ENCODE measurements around the gene REG3G.

The REG3G gene

GRCh38 chr2:79025421-79025820 lies at the start of gene REG3G:
Gene REG3G, plus strand, starts transcription at chr2:79025702. Its CDS starts 392 bp downstream, at chr2:79026094.
- no peak for DNase-seq

- DNase-seq, result no peak
Measured at GRCh38 chr2:78977661-78978145, 47.8 kb upstream of the REG3G start.

DNA sequence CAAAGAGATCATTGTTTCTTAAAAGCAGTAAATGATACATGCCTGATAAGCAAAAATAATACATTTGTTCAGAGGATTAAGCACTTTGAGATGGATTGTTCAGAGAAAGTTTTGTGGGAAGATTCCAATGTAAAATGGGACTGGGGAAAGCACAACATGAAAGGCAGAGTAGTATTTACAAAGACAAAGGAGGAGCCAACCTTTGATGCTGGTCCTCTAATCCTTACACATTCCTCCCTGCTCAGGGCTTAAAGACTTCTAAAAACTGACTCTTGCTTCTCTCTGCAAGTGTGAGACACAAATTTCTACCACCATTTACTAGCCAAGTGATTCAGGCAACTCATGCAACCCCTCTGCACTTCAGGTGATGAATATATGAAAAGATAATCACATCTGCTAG lies 47.2 kb upstream of the REG3G start:
- no peak for DNase-seq

DNA sequence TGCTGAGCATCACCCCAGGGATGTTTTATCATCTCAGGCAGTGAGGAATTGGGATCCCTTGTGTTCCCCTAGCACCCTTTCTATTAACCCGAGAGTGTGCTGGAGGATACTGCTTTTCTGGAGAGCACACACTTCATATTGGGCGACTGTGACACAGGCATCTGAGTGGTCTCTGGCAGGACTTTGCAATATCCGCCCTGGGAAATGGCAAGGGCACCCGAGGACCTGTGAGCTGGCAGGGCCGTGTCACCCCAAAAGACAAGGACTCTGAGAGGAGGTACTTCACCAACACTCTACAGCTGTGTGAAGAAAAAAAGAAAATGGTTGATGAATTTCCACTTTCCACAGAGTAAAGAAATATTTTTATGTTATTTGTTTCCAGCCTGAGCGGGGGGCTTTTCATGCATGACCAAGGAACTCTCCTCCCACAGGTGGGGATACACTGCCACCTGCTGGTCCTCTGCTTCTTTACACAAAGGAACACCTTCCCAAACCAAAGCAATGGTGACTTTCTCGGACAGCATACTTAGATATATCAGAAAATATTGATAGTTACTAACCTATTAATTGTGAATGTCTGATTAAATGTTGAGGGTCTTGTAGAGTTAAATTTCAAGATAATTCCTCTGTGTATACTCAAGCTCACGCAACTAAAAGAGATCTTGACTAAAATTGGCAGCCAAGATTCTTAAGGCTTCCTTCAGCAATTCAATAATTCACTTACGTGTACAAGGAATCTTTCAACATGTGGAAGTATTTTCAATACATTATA lies 45.9 kb upstream of the REG3G start:
- peak; percentile 23 to 25 for DNase-seq

DNA sequence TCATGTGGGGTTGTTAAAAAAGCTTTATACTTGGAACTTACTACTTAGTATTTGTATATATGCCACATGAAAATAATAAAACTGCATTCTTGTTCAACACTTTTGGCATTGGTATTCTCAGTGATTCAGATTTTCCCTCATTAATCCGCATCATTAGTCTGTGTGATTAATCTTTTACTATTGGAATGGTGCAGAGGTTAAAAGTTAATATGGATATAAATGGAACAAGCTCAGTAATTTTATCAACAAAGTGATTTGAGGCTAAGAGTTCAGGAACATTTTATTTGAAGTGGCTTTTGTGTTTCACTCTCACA lies 45.4 kb upstream of the REG3G start:
- no peak for DNase-seq

DNA sequence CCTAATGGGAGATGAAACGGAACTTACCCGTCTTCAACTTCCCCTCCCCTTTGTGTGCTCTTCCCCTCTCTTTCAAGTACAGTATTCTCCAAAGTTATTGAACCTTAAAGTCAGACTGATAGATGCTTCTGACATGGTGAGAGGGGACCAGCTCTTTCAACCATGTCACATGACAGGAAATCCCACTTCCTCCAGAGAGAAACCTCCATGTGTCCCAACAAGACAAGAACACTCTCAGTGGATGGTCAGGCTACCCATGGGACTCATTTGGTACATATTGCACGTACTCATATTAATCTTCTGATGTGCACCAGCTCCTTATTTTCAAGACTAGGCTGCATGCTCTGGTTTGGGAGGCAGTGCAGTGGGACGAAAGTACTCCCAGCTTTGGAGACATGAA lies 44.6 kb upstream of the REG3G start:
- DNase-seq, result no peak

GRCh38 chr2:78982638-78983330 lies 42.7 kb upstream of the REG3G start:
- no peak for DNase-seq

GRCh38 chr2:78984386-78984785 lies 41.1 kb upstream of the REG3G start:
- DNase-seq, result no peak

- no peak for DNase-seq
Measured at GRCh38 chr2:78985558-78985957, 39.9 kb upstream of the REG3G start.

GRCh38 chr2:78989051-78989450 lies 36.5 kb upstream of the REG3G start:
- no peak for DNase-seq

DNA sequence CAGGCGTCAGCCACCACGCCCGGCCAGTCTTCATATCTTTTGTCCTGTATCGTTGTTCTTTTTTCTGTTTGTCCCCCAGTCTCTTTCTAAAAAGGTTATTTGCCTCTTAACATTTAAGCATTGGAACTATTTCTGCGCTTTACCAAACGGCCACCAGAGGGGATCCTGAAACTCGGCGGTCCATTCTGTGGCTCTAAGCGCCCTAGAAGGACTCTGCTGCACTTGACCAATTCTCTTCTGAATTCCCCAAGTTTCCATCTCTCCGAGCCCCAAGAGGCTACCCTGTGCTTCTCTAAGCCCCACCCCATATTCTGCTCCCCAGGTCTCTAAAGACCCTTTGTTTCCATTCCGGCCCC lies 33.1 kb upstream of the REG3G start:
- no peak for DNase-seq

DNA sequence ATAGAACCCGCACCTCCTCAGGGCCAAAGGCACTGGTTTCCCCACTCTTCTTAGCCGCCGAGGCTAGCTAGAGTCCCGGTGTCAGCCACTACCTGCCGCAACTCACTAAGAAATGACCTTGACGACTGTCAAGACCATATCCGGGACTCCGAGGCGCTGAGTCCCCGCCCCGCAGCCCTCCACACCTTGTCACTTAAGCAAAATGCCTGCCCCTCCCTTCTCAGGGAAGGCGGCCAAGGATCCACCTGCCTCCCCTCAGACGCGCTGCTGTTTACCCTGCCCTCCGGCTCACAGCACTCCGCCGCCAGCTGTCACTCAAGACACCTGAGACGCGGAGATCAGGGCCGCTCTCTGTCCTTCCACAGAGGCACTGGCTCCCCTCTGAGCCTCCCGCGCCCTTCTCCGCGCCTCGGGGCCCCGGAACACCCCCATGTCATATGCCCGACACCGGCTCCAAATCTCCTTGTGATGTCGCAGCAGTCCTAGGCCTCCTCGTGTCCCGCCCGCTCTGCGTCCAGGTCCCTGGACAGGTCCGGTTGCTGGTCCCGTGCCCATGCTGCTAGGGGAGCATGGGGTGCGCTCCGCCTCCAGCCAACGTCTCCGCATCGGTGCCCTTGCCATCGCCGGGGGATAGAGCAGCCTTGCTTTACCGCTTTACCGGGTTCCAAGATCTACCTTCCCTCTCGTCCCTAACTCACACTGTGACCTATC lies 32.5 kb upstream of the REG3G start:
- no peak for DNase-seq

DNA sequence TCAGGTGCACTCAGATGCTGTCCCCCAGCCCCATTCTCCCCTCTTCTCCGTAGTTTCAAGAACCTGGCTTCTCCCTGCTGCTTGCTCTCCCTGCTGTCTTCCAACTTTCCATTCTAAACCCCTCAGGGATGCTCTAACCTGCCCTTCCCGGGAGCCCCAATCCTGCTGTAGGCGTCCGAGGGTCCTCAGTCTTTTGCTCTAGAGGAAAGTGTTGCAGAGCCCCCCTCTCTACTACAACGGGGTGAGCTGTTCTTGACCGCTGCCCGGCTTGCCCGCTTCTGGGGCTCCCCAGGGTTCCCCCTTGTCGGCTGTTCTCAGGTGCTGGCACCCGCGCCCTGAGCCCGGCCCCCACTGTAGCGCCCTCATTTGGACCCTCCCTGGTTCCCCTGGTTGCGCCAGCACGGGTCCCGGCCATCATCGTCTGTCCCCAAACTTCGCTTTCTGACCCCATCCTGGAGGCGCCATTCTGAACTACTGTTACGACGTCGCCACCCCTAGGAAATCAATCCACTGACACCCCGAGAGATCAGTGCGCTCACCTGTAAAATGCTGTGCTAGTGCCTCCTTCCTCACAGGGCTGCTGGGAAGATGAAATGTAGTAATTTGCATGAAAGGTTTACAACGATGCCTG lies 31.9 kb upstream of the REG3G start:
- DNase-seq, result no peak

- DNase-seq, result no peak
Measured at GRCh38 chr2:78994789-78995188, 30.7 kb upstream of the REG3G start.

- no peak for DNase-seq
Measured at GRCh38 chr2:78999406-78999805, 26.1 kb upstream of the REG3G start.

GRCh38 chr2:79000008-79000576 lies 25.4 kb upstream of the REG3G start:
- DNase-seq, result no peak

DNA sequence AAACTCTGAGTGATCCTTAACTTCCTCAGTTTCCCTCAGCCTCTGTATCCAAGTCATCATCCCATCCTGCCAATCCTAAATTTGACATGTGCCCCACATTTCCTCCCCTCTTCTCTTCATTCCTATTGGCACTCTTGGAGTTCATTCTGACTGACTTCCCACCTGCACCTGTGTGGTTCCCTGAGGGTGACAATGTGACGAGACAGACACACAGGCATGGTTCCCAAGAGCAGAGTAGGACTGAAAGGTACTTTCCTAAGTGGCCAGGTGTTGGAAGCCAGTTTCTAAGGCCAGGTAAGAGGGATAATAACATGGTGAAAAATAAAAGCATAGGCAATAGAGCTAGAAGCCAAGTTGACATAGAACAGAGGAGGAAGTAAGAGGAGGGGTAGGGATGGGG lies 24.2 kb upstream of the REG3G start:
- no peak for DNase-seq

DNA sequence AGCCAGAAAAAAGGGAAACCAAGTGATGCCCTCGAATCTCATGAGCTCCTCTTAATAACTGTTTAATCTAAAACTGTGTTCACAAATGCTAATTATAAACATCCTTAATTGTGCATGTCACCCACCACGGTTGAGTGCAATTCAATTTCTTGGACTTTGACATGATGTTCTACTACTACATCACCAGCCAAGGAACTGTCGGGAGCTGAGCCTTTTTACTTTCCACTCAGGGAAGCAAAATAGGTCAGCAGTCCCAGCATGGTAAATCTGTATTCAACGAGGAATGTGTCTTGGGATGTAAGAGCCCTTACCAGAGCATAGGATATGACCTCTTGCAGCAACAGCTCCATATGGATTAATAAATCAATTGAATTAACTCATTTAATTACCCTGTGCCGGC lies 20.8 kb upstream of the REG3G start:
- DNase-seq, result no peak

DNA sequence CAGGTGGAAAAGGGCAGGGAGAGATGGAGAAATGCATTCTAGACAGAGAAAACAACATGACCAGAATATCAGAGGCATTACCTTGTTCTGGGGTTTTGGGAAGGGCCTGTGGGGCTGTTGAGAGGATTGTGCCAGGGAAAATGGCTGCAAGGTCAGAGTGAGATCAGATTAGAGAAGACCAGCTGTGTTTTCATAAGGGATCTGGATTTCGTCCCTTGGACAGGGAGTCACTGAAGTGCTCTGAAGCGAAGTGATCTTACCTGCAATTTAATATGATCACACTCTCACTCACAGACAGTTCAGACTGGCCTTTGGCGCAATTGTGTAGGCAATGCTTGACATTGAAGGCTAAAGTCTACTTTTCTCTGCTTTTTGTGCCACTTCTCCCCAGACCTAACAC lies 20.3 kb upstream of the REG3G start:
- no peak for DNase-seq

GRCh38 chr2:79009388-79009787 lies 16.1 kb upstream of the REG3G start:
- no peak for DNase-seq

DNA sequence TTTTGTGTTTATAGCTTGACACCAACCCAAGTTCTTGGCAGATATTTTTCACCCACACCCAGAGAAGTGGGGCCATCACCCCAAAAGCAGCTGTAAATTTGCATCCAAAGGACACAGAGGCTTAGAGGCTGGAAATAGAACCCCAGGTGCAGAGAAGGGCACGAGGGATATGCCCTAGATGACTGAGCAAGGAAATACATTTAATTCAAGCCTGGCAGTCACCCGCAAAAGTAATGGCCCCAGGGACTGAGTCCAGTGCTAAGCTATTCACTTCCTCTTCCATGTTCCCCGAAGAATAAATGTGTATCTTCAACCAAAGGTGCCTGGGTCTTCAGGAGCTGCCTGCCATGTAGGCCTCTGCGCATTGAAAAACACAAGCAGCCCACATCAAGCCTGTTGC lies 14.0 kb upstream of the REG3G start:
- no peak for DNase-seq

GRCh38 chr2:79013629-79014028 lies 11.9 kb upstream of the REG3G start:
- DNase-seq, result no peak

DNA sequence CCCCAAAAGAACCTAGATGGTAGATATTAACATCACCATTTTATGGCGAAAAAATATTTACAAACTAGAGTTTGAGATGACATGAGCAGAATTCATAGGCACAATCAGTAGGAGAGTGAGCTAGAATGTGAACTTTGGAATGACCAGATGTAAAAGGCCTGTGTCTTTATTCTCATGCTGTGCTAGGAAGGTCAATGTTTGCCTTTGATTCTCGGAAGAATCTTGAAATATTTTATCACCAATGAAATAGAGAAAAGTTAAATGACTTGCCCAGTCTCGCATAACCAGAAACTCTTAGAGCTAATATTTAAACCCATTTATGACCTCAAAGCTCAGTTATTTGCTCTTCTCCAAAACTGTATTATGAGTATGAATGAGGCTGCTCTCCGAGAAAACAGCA lies 9.2 kb upstream of the REG3G start:
- no peak for DNase-seq
